RWPE1 (cell line): ENCODE data around the gene KLRC2.
"Not testable (repeated sequence)": the region's sequence is repeated elsewhere in the genome, so short reads cannot be mapped to it uniquely, and the experiment has no call there.

Source experiments
- CTCF ChIA-PET: fragments of 350-600 bp; sonication (Branson Sonifier 250); formaldehyde crosslinking; extraction: SDS; loops from one replicate; lab custom pipeline; 2021; lab: Yijun Ruan, JAX
- POLR2A ChIA-PET: fragments of 400-600 bp; formaldehyde crosslinking; extraction: SDS; loops from one replicate; lab custom pipeline; 2020; ENCODE audit warnings: antibody characterized with exemption; ENCODE audit not compliant: low non-redundant PET; lab: Yijun Ruan, JAX
- DNase-seq: peaks from one replicate; pipeline ENCODE4 v3.0.0; 2012; ENCODE audit warnings: low spot score
- H3K27ac ChIP-seq: fragments of 450-650 bp; 2 replicates; pipeline ENCODE4 v1.5.1; 2017
- CTCF ChIP-seq: fragments of 450-650 bp; conservative IDR thresholded peaks from 2 replicates; pipeline ENCODE4 v1.5.1; 2017; ENCODE audit warnings: low read depth, mild to moderate bottlenecking

The KLRC2 gene

GRCh38 chr12:10454531-10454930, 18.7 kb upstream of the KLRC2 start:
- no peak overlapping the region for H3K27ac ChIP-seq
- no peak for TF ChIP-seq CTCF
- CTCF ChIA-PET, result no interaction called here
- DNase-seq, result no peak
- POLR2A ChIA-PET, result no interaction called here

GRCh38 chr12:10453156-10453555, 17.3 kb upstream of the KLRC2 start, which contains the start of gene KLRC1:
Gene KLRC1, minus strand, starts transcription at chr12:10453377. Its CDS starts 2,221 bp downstream, at chr12:10451156.
- POLR2A ChIA-PET, result no interaction called here
- DNase-seq, result peak; percentile 13
- no peak for TF ChIP-seq CTCF
- CTCF ChIA-PET, result no interaction called here
- H3K27ac ChIP-seq, result no peak within 1 kb of the TSS

DNA sequence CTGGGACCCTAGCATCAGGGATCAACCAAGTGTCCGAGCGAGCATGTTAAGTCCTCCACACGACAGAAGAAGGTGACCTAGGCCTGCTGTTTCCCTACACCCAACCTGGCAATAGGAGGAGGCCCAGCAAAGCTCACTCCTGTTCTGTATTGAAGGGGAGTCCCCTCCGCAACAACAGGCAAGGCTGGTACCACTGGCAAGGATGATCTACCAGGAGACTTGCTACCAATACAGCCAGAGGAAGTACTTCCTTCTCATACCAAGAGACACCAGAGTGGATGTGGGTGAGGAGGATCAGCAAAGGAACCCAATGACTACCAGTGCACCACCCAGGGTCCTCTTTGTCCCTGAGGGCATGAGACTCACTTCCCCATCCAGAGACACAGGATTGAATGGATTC, 12.4 kb upstream of the KLRC2 start:
- ChIA-PET POLR2A (no interaction called here), CTCF (no interaction called here)
- DNase-seq, result no peak
- no peak overlapping the region for H3K27ac ChIP-seq
- no peak for TF ChIP-seq CTCF

GRCh38 chr12:10446052-10446451, 10.2 kb upstream of the KLRC2 start:
- POLR2A ChIA-PET, DNase-seq, CTCF ChIA-PET, H3K27ac ChIP-seq: not testable (repeated sequence)

DNA sequence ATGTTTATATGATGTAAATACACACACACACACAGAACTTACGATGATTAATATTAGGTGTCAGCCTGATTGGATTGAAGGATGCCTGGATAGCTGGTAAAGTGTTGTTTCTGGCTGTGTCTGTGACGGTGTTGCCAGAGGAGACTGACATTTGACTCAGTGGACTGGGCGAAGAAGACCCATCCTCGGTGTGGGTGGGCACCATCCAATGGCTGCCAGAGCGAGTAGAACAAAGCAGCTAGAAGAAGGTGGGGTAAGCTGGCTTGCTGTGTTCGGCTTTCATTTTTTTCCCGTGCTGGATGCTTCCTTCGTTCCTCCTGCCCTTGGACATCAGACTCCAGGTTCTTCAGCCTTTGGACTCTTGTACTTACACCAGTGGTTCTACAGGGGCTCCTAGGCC, 5.3 kb upstream of the KLRC2 start:
- DNase-seq, H3K27ac ChIP-seq, POLR2A ChIA-PET, CTCF ChIA-PET: not testable (repeated sequence)

DNA sequence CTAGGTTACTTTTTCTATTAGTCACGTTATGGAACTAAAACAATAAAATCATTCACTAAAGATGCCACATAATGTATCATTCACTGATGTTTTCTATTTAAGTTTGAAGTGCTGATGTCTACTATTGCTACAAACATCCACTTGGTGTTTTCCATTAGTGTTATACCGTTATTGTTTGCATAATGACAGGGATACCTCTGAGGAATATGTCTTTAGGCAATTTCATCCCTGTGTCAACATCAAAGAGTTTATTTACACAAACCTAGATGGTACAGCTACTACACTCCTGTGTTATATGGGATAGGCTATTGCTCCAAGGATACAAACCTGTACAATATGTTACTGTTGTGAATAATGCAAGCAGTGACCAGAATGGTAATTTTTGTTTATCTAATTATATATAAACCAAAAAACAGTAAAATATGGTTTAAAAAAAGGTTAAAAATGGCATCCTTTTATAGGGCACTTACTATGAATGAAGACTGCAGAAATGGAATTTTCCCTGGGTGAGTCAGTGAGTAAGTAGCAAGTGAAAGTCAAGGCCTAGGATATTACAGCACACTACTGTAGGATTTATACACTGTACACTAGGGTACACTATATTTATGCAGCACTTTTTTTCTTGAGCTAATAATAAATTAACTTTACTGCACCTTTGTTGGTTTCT, 3.9 kb upstream of the KLRC2 start:
- DNase-seq, H3K27ac ChIP-seq, CTCF ChIA-PET, POLR2A ChIA-PET: not testable (repeated sequence)

DNA sequence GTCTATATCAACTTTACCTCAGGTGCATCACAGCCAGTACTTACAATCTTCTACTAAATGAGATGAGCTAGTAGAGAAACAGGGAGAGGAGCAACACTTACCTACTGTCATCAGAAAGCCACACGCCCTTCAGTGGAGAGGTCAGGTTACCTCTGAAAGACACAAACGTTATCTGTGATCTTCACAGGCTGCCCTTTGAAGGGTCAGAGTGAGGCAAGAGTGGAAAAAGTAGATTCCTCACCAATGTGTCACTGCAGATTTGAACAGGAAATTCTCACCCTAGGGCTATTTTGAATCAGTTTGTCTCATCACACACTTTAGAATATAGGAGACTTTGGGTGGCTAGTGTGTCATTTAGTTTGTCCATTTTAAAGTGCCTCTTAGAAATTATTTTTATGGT, 1.8 kb upstream of the KLRC2 start:
- H3K27ac ChIP-seq, DNase-seq, CTCF ChIA-PET, POLR2A ChIA-PET: not testable (repeated sequence)

DNA sequence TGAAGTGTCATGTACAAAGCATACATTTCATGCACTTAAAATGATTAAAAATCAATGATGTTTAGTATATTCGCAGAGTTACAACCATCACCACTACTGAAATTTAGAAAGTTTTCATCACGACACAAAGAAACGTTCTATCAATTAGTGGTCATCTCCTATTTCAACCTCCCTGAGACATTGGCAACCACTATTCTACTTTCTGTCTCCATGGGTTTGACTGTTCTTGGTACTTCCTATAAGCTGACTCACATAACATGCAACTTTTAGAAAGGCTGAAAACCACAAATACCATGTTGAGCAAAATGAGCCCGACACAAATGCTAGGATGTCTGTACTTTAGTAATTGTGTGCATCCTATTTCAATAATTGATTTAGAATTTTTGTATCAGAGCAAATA, 5.2 kb downstream of the KLRC2 start:
- CTCF ChIA-PET, DNase-seq, H3K27ac ChIP-seq, POLR2A ChIA-PET: not testable (repeated sequence)

- H3K27ac ChIP-seq, POLR2A ChIA-PET, DNase-seq, CTCF ChIA-PET: not testable (repeated sequence)
Measured at GRCh38 chr12:10425938-10426337, 9.9 kb downstream of the KLRC2 start.

DNA sequence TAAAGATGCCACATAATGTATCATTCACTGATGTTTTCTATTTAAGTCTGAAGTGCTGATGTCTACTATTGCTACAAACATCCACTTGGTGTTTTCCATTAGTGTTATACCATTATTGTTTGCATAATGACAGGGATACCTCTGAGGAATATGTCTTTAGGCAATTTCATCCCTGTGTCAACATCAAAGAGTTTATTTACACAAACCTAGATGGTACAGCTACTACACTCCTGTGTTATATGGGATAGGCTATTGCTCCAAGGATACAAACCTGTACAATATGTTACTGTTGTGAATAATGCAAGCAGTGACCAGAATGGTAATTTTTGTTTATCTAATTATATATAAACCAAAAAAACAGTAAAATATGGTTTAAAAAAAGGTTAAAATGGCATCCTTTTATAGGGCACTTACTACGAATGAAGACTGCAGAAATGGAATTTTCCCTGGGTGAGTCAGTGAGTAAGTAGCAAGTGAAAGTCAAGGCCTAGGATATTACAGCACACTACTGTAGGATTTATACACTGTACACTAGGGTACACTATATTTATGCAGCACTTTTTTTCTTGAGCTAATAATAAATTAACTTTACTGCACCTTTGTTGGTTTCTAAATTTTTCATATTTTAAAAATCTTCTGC, 11.4 kb downstream of the KLRC2 start:
- CTCF ChIA-PET, DNase-seq, POLR2A ChIA-PET, H3K27ac ChIP-seq: not testable (repeated sequence)

GRCh38 chr12:10422159-10422558, 13.7 kb downstream of the KLRC2 start:
- POLR2A ChIA-PET, CTCF ChIA-PET, H3K27ac ChIP-seq, DNase-seq: not testable (repeated sequence)

DNA sequence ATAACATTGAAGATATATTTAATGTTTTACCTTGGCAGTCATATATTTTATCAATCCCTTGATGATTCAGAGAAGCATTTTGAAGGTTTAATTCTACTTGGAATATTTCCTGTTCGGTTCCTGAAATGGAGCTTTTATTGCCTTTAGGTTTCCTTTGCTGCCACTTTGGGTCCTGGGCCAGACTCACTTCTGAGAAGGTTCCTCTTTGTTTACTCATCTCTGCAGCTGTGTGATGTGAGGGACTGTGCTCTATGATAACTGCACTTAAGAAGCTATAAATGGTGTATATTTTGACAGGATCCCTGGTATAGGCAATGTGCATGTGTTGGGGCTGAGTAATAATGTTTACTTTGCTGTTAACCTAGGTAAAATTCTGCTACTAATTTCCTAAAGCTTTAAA, 15.5 kb downstream of the KLRC2 start, which contains the start of gene KLRC3:
KLRC3 (minus strand) TSS at position 262 of the 400 bp plus-strand sequence; CDS start at position 217, 45 bp downstream.
- CTCF ChIA-PET, POLR2A ChIA-PET: not testable (repeated sequence)

More for the DNA sequence above, 15.5 kb downstream of the KLRC2 start, which contains the start of gene KLRC3:
- H3K27ac ChIP-seq, DNase-seq: not testable (repeated sequence)
